IPS DF 6.9 (cell line): ENCODE measurements around the gene RHOC.
A peak's percentile ranks its signal among the peaks of the same experiment; 100 is the strongest.
"Not testable (repeated sequence)": the region's sequence is repeated elsewhere in the genome, so short reads cannot be mapped to it uniquely, and the experiment has no call there.

Source experiments
- DNase-seq: peaks from one replicate; pipeline ENCODE4 v3.0.0-alpha.2; 2013; ENCODE audit warnings: low read depth, low spot score
- H3K27ac ChIP-seq: one replicate; pipeline ENCODE4 v1.5.1; 2013; ENCODE audit warnings: low read length, control low read depth
- H3K27me3 ChIP-seq: 2 replicates; pipeline ENCODE4 v1.6.1; 2013; ENCODE audit warnings: mild to moderate bottlenecking, low read length; ENCODE audit not compliant: control insufficient read depth, insufficient read depth
- H3K36me3 ChIP-seq: 2 replicates; pipeline ENCODE4 v1.6.1; 2013; ENCODE audit warnings: low read length; ENCODE audit not compliant: control insufficient read depth, insufficient read depth
- H3K4me1 ChIP-seq: 2 replicates; pipeline ENCODE4 v1.6.1; 2013; ENCODE audit warnings: low read length; ENCODE audit not compliant: control insufficient read depth, insufficient read depth
- H3K4me3 ChIP-seq: 2 replicates; pipeline ENCODE4 v1.5.1; 2013; ENCODE audit warnings: mild to moderate bottlenecking, low read length
- H3K9me3 ChIP-seq: 2 replicates; pipeline ENCODE4 v1.6.1; 2013; ENCODE audit warnings: low read length, inconsistent platforms; ENCODE audit not compliant: control insufficient read depth, insufficient read depth
- WGBS: extraction: QIAGEN DNeasy Blood & Tissue Kit; methylation state at CpG from one replicate; pipeline ENCODE4 v1.1.7; 2013; ENCODE audit warnings: mixed read lengths, missing lambda C conversion rate; ENCODE audit not compliant: insufficient read length, insufficient coverage; 5-methylcytosine and 5-hydroxymethylcytosine counted together

RHOC gene

DNA sequence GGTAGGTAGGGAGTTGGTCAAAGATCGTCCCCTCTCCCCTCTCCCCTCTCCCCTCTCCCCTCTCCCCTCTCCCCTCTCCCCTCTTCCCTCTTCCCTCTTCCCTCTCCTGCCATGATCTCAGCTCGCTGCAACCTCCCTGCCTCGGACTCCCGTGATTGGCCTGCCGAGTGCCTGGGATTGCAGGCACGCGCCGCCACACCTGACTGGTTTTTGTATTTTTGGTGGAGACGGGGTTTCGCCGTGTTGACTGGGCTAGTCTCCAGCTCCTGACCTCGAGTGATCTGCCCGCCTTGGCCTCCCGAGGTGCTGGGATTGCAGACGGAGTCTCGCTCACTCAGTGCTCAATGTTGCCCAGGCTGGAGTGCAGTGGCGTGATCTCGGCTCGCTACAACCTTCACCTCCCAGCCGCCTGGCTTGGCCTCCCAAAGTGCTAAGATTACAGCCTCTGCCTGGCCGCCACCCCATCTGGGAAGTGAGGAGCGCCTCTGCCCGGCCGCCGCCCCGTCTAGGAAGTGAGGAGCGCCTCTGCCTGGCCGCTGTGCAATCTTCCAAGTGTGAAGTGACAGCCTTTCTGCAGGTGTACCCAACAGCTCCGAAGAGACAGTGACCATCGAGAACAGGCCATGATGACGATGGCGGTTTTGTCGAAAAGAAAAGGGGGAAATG, 21.5 kb upstream of the RHOC start:
- H3K4me3 ChIP-seq, H3K27me3 ChIP-seq, DNase-seq, H3K9me3 ChIP-seq, H3K4me1 ChIP-seq, H3K27ac ChIP-seq, H3K36me3 ChIP-seq: not testable (repeated sequence)
- WGBS = no CpG with 5 or more reads among the region's 33 CpGs

DNA sequence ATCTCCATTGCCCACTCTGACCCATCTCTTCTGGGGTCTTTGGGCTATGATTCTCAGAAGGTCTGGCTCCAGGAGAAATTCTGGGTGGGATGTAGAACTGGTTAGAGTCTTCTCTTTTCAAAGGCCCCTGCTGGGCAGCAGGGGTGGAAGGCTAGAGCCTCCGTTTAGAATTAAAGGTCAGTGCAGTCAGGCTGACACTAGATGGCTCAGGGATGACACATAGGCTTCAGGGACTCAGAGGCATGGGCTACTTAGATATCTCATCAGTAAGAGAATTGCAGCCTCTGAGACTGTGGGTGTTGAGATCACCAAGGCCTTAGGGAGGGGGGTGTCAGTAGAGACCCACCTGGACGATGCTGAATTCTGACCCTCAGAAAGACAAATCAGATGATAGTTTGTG, 20.8 kb upstream of the RHOC start:
- DNase-seq = no peak
- no peak overlapping the region for H3K4me3 ChIP-seq
- peaks cover 6% of the 10 kb centered on the region; the same call in 1 of the 2 replicates for H3K4me1 ChIP-seq
- no peaks in the 10 kb centered on the region for H3K27me3 ChIP-seq
- no peaks in the 10 kb centered on the region for H3K9me3 ChIP-seq
- no CpG with 5 or more reads among the region's 2 CpGs for WGBS
- no peak overlapping the region for H3K27ac ChIP-seq
- no peaks in the 10 kb centered on the region for H3K36me3 ChIP-seq

DNA sequence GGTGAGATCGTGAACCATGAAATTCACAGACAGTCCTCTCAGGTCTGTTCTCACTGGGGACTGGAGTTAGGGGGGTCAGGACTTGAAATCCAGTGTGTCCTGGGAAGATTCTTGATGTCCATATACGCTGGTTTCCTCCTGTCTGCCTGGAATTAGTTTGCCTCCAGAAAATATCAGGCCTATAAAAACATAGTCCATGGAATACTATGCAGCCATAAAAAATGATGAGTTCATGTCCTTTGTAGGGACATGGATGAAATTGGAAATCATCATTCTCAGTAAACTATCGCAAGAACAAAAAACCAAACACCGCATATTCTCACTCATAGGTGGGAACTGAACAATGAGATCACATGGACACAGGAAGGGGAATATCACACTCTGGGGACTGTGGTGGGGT, 17.3 kb upstream of the RHOC start:
- H3K27me3 ChIP-seq, H3K4me1 ChIP-seq, H3K36me3 ChIP-seq, H3K4me3 ChIP-seq, H3K9me3 ChIP-seq, H3K27ac ChIP-seq, DNase-seq: not testable (repeated sequence)
- WGBS = no CpG with 5 or more reads among the region's 4 CpGs

DNA sequence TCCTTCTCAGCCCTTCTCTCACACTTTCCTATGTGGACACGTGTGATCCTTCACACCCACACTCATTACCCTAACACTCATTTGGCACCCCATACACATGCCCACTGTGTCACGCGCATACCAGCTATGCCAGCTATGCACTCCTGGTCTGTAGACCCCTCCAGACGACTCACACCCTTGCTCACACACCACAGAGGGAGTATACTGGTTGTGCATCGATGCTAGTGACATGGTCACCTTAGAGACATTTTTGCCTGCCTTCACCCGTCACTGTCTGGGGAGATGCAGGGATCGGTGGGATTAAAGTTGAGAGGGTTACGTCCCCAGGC, 16.5 kb upstream of the RHOC start:
- DNase-seq = no peak
- Histone ChIP-seq H3K4me3 (no peak overlapping the region), H3K27ac (no peak overlapping the region), H3K4me1 (peaks cover 6% of the 10 kb centered on the region), H3K36me3 (no peaks in the 10 kb centered on the region), H3K27me3 (no peaks in the 10 kb centered on the region; the same call in 1 of the 2 replicates), H3K9me3 (no peaks in the 10 kb centered on the region)
- no CpG with 5 or more reads among the region's 8 CpGs for WGBS

DNA sequence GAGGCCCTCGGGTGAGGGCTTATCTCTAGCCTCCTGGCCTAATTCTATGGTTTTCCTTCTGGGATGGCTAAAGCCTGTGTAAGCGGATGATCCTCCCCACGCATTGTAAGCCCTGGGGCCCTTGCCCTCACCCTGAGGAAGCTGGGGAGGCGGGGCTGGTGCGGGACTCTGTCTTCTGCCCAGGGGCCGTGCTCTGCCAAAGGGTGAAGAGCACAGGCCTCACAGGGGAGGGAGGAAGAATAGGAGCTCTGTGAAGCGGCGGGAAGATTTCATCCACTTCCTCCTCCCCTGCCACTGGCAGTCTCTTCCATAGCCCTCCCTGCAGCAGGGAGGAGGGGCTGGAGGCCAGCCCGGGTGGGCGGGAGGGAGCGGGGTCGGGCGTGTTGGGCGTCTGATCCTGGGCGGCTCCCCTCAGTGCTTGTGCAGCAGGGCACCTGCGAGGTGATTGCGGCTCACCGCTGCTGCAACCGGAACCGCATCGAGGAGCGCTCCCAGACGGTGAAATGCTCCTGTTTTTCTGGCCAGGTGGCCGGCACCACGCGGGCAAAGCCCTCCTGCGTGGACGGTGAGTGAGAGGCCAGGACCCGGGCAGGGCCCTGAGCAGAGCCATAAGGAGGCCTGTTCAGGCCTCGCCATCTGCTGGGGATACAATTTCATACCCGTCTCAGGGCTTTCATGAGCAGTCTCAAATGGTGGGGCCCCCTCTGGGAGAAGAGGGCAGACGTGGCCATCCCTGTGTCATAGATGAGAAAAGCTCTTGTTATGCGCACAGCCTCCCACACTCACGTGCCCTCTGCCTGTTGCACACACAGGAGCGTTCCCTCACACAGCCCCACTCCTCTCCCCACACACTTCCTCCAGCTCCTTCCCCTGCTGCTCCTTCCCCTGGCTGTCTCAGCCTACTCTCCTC, 15.9 kb upstream of the RHOC start:
- no CpG with 5 or more reads among the region's 35 CpGs for WGBS
- no peaks in the 10 kb centered on the region; the same call in 1 of the 2 replicates for H3K27me3 ChIP-seq
- DNase-seq = no peak
- H3K36me3 ChIP-seq = no peaks in the 10 kb centered on the region
- no peak overlapping the region for H3K27ac ChIP-seq
- peak overlapping the region; percentile 22; the same call in 1 of the 2 replicates for H3K4me3 ChIP-seq
- H3K4me1 ChIP-seq = peaks cover 6% of the 10 kb centered on the region
- H3K9me3 ChIP-seq = no peaks in the 10 kb centered on the region

DNA sequence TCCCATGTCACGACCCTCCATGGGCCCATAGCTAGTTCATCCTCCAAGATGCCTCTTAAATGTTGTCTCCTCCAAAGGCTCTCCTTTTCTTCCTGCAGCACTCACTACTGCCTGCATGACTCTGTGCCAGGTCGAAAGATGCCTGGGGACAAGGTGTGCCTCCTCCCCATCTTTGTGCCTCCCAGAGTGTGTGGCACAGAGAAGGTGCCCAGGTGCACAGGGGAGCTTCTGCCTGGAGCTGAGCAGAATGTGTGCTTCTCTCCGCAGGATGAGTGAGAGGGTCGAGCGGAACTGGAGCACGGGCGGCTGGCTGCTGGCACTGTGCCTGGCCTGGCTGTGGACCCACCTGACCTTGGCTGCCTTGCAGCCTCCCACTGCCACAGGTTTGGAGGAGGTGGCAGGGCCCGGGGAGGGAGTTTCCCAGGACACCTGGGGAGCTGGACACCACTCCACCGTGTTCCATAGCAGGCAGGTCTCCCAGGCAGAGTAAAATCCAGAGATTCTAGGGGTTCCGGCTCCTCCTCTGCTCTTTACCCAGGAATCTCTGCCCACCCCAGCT, 15.1 kb upstream of the RHOC start:
- DNase-seq = no peak
- no peak overlapping the region for H3K4me3 ChIP-seq
- peaks cover 6% of the 10 kb centered on the region for H3K4me1 ChIP-seq
- H3K36me3 ChIP-seq = no peaks in the 10 kb centered on the region
- no peak overlapping the region for H3K27ac ChIP-seq
- H3K27me3 ChIP-seq = no peaks in the 10 kb centered on the region; the same call in 1 of the 2 replicates
- no CpG with 5 or more reads among the region's 10 CpGs for WGBS
- H3K9me3 ChIP-seq = no peaks in the 10 kb centered on the region

DNA sequence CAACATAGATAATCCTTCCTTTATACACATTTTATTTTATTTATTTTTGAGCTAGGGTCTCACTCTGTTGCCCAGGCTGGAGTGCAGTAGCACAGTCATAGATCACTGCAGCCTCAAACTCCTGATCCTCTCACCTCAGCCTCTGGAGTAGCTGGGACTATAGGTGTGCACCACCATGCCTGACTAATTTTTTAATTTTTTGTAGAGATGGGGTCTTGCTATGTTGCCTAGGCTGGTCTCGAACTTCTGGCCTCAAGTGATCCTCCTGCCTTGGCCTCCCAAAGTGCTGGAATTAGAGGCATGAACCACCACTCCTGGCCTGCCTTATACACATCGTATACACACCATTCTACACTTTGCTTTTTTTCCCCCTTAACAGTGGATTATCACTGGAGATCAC, 14.4 kb upstream of the RHOC start:
- not testable (repeated sequence) for H3K36me3 ChIP-seq, H3K9me3 ChIP-seq, H3K27ac ChIP-seq, H3K27me3 ChIP-seq, H3K4me3 ChIP-seq, H3K4me1 ChIP-seq, DNase-seq
- WGBS = no CpG with 5 or more reads among the region's 2 CpGs

DNA sequence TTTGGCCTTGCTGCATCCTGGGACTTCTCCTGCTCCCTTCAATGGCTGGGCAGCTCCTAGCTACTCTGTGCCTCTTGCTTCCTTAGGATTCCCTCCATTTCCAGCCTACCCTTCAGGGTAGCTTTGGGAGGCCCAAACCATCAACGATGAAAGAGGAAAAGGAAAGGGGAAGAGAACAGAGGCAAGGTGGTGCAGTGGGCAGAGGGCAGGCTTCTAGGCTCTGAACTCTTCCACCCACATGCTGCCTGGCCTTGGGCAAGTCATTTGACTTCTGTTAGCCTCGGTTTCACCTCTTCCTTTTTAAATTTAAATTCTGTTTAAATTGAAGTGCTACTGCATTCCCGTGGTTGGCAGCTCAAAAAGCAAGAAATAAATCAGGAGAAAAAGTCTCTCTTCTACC, 13.9 kb upstream of the RHOC start:
- no peak for DNase-seq
- Histone ChIP-seq H3K27ac (no peak overlapping the region), H3K4me3 (no peak overlapping the region), H3K36me3 (no peaks in the 10 kb centered on the region), H3K27me3 (no peaks in the 10 kb centered on the region; the same call in 1 of the 2 replicates), H3K4me1 (peaks cover 7% of the 10 kb centered on the region), H3K9me3 (no peaks in the 10 kb centered on the region)
- no CpG with 5 or more reads among the region's 3 CpGs for WGBS

DNA sequence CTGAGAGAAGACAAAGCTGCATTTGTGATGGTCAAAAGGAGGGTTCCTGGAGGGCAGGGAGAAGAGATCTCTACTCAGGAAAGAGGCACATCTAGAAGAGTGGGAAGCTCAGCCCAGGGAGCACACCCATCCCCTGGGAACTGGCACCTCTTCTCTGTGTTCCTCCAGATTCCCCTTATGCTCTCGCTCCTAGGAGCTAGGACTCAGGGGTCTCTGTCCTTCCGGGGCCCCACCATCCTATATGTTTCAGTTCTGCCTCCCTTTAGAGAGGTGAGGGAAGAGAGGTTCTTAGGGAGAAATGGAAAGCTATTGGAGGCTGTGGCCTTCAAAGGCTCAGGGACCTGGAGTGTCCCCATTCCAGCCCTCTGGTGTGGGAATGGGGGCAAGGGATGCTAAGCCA, 12.8 kb upstream of the RHOC start:
- Histone ChIP-seq H3K36me3 (no peaks in the 10 kb centered on the region), H3K4me1 (peaks cover 7% of the 10 kb centered on the region), H3K9me3 (no peaks in the 10 kb centered on the region), H3K27ac (no peak overlapping the region), H3K4me3 (no peak overlapping the region), H3K27me3 (no peaks in the 10 kb centered on the region; the same call in 1 of the 2 replicates)
- WGBS = no CpG with 5 or more reads among the region's 2 CpGs
- no peak for DNase-seq

DNA sequence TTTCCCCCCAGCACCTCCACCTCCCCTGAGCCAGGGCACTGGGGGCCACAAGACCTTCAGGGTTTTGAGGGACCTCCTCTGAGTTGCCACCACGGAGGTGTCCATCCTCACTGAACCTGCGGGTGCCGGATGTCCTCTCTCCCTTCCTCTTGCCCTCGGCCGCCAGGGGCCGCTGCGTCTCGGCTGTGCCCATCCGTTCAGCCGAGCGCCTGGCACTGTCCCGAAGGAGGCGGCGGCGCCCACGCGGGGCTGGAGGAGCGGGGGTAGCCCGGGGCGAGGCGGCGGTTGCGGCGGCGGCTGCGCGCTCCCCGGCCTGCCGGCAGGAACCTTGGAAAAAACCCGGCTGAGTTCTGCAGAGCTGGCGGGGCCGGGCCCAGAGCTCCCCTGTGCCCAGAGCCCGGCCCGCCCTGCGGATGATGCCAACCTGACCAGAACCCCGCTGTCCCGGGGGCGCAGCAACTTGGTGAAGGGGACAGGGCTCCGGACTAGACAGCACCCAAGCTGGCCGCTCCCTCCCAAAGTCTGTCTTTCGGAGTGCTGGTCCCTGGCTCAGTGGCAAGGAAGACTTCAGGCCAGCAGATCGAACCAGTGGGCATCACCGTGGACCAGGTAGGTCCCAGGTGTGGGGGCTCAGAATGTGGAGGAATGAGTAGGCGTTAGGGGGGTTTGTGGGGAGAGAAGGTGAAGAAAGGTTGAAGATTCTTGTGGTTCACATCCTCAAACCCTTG, 11.9 kb upstream of the RHOC start:
- no peaks in the 10 kb centered on the region; the same call in 1 of the 2 replicates for H3K27me3 ChIP-seq
- H3K36me3 ChIP-seq = no peaks in the 10 kb centered on the region
- H3K4me3 ChIP-seq = no peak overlapping the region
- no peak overlapping the region for H3K27ac ChIP-seq
- H3K4me1 ChIP-seq = peaks cover 7% of the 10 kb centered on the region
- H3K9me3 ChIP-seq = no peaks in the 10 kb centered on the region
- no peak for DNase-seq
- WGBS = no CpG with 5 or more reads among the region's 44 CpGs
